CD4-positive, alpha-beta T cell treated with Interleukin-6 at 100 ng/mL for 8 hours (primary cell): Measurements from ENCODE around the gene PARP15.
"Not testable (repeated sequence)": the region's sequence is repeated elsewhere in the genome, so short reads cannot be mapped to it uniquely, and the experiment has no call there.

ENCODE experiments used
- DNase-seq: peaks from one replicate; pipeline ENCODE4 v3.0.0-alpha.2; 2020; ENCODE audit warnings: mixed read lengths, low spot score

The PARP15 gene

GRCh38 chr3:122577409-122578031, at the start of gene PARP15:
PARP15 (plus strand) TSS chr3:122577650; CDS start chr3:122577668, 18 bp downstream.
- DNase-seq: peak; percentile 54

GRCh38 chr3:122530164-122530563, 47.3 kb upstream of the PARP15 start:
- DNase-seq: no peak

- DNase-seq: no peak
These were observed 44.0 kb upstream of the PARP15 start for GRCh38 chr3:122533480-122533879.

GRCh38 chr3:122533931-122534334, 43.5 kb upstream of the PARP15 start:
- no peak for DNase-seq

DNA sequence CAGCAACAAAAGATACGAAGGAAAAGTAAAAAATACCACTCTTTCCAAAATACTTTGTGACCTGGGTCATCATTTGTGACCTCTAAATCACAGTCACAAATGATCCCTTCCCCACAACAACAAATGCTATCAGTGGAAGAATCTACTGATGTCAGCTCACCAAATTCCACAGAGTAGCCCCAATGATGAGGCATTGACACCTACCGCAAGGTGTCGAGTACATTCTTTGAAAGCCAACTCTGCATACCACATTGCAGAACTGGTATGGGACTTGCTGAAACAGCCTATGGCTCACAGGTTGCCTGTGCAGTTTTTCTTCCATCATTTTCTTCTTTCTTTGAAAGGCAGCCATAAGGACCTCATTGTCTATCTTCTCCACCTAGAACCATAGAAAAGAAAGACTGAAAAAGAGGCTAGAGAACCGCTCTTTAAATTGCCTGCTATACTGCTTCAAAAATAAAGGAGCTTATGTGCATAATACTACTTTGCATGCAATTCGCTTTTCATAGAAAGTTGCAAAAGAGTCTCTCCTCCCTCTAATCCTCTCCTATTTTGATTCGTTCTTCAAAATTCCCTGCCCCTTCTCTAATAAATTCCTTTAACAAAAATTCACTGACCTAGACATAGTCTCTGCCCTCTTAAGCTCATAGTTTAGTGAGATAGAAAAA, 41.4 kb upstream of the PARP15 start:
- no peak for DNase-seq

GRCh38 chr3:122536632-122537001, 40.8 kb upstream of the PARP15 start:
- DNase-seq: no peak

DNA sequence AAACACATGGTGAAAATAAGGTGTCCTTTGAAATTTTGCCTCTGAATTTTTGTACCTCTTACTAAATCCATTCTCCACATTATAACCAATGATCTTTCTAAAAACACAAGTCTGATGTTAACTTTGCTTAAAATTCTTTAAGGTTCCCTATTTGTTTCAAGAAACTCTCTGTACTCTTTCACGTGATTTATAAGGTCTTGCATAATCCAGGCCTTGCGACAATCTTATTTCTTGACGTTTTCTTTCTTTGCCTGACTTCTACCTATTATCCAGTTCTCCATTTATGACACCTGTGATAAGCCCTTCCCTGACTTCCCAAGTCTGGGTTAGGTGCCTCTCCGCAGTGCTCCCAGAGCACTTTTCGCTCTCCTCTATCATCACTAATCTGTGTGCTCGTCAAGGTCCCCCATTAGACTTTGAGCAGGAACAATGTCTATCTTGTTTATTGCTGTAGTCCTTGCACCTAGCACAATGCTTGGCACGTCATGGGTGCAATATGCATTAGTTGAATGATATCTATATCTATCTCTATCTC, 38.4 kb upstream of the PARP15 start:
- no peak for DNase-seq

- no peak for DNase-seq
These were observed 31.3 kb upstream of the PARP15 start for GRCh38 chr3:122546151-122546550.

GRCh38 chr3:122548076-122548475, 29.4 kb upstream of the PARP15 start:
- DNase-seq: no peak

DNA sequence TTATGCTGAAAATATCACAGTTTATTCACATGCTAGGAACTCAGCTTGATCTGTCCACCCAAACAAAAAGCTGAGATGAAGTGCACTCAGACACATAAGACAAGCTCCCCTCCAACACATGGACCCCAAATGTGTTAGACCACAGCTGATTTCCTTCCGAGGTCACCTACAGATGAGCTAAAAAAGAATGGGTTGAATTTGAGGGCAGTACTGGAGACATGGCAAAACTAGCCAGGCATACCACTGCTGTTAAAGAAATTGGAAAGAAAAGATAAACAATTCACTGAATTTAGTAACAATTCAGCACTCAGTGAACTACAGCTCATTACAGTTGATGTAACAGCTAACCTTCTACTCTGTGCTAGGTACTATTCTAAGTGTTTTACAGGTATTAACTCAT, 28.8 kb upstream of the PARP15 start:
- DNase-seq: no peak

- DNase-seq: no peak
These were observed 24.3 kb upstream of the PARP15 start for GRCh38 chr3:122553171-122553570.

- no peak for DNase-seq
These were observed 22.0 kb upstream of the PARP15 start for GRCh38 chr3:122555275-122556071.

GRCh38 chr3:122557356-122557755, 20.1 kb upstream of the PARP15 start:
- DNase-seq: no peak

DNA sequence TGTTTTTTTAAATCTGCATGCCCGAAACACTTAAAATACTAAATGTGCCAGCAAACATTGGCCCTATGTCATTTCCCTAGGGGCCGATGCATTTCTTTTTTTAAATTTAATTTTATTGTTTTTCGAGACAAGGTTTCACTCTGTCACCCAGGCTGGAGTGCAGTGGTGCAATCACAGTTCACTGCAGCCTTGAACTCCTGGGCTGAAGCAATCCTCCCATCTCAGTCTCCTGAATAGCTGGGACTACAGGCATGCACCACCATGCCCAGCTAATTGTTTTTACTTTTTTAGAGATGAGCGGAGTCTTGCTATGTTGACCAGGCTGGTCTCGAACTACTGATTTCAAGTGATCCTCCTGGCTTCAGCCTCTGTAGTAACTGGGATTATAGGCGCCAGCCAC, 18.8 kb upstream of the PARP15 start:
- no peak for DNase-seq

GRCh38 chr3:122559906-122560305, 17.5 kb upstream of the PARP15 start:
- no peak for DNase-seq

DNA sequence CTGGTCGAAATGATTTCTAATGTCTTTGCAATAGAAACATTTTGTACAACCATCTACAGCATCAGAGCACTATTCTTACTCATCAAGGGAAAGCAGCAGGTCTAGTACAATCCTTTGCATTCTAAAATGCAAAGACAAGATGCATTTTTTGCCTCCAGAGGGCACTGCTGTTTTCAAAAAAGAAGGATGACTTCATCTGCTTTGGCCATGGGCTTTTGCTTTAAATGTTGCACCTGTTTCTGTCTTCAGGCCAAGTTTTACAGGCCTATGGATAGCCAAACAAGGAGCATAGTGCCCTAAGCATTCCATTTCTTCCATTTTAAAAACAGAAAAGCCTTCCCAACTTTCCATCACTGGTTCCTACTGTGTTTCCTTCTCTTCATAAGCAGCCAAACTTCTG, 16.8 kb upstream of the PARP15 start:
- DNase-seq: peak; percentile 66

DNA sequence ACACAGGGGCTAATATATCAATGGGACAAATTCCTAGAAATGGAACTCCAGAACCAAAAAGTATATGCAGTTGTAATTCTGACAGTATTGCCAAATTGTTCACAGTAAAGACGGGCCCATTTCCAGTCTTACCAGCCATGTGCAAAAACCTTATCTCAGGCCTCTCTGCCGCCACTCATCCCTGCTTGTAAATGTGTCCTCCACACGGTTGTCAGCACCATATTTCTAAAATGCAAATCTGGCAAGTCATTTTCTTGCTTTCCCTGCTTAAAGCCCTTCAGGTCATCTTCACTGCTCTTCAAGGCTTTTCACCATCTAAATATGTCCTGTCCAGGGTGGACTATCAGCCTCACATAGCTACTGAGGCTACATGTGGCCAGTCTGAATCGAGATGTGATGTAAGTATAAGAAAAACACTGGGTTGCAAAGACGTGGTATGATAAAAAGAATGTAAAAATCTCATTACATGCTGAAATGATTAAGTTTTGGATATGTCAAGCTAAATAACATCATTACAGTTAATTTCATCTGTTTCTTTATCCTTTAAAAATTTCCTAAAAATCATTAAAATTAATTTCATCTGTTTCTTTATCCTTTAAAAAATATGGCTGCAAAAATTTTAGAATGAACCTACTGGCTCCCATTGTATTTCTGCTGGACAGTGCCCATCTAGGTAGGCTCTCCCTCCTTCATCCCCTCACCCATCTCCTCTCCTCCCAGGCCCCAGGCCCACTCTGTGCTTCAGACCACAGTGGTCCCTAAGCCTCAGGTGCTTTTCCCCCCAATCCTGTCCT, 14.3 kb upstream of the PARP15 start:
- DNase-seq: no peak

DNA sequence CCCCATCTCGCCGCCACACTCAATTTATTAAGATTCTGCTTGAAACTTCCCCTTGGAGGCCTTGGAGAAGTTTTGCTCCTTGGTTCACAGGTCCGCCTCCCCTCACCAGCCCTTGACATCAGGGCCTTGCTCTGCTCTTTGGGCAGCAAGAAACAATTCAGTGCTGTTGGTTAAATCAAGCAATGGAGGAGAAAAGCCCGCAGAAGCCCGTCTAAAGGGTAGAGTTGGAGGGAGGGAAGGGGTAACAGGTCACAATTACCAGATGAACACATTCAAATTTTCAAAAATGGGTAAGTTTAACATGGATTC, 13.8 kb upstream of the PARP15 start:
- DNase-seq: peak; percentile 11

- DNase-seq: peak; percentile 79
These were observed 13.1 kb upstream of the PARP15 start, which contains the start of the genes DTX3L and PARP9 for GRCh38 chr3:122564155-122564912. DTX3L (plus strand) TSS chr3:122564338; CDS start chr3:122564427, 89 bp downstream. PARP9 (minus strand) TSS chr3:122564300; CDS start chr3:122559620, 4,680 bp downstream.

GRCh38 chr3:122568131-122568530, 9.3 kb upstream of the PARP15 start:
- DNase-seq: not testable (repeated sequence)

- no peak for DNase-seq
These were observed 8.7 kb upstream of the PARP15 start for GRCh38 chr3:122568755-122569154.
